Stimulated activated CD8-positive, alpha-beta memory T cell treated with anti-CD3 and anti-CD28 coated beads, Interleukin-7, amount 100 ng/mL, for 48 hours (primary cell): Measurements from ENCODE around the gene ANXA8L1.
"Not testable (repeated sequence)": the region's sequence is repeated elsewhere in the genome, so short reads cannot be mapped to it uniquely, and the experiment has no call there.

Source experiments
- DNase-seq, 2 donors: peaks; one replicate each; pipeline ENCODE4 v3.0.0-alpha.2; 2020; ENCODE audit warnings: low read depth in 1 of 2; ENCODE audit errors: extremely low read depth in 1 of 2

ANXA8L1 gene

GRCh38 chr10:46396441-46397279 is 21.1 kb downstream of the ANXA8L1 start:
- DNase-seq: not testable (repeated sequence)

GRCh38 chr10:46397767-46398166 is 22.2 kb downstream of the ANXA8L1 start:
- DNase-seq: not testable (repeated sequence)

GRCh38 chr10:46398212-46398886 is 22.8 kb downstream of the ANXA8L1 start:
- DNase-seq: not testable (repeated sequence)

- DNase-seq: not testable (repeated sequence)
These were observed 34.0 kb downstream of the ANXA8L1 start for GRCh38 chr10:46409556-46409955.

- DNase-seq: not testable (repeated sequence)
These were observed 35.5 kb downstream of the ANXA8L1 start for GRCh38 chr10:46411123-46411522.

- DNase-seq: not testable (repeated sequence)
These were observed 37.1 kb downstream of the ANXA8L1 start for GRCh38 chr10:46412665-46413064.

GRCh38 chr10:46415291-46415690 is 39.7 kb downstream of the ANXA8L1 start:
- not testable (repeated sequence) for DNase-seq

GRCh38 chr10:46418283-46418682 is 42.7 kb downstream of the ANXA8L1 start:
- not testable (repeated sequence) for DNase-seq

- DNase-seq: not testable (repeated sequence)
These were observed 44.2 kb downstream of the ANXA8L1 start for GRCh38 chr10:46419570-46420379.

GRCh38 chr10:46423550-46423949 is 48.0 kb downstream of the ANXA8L1 start:
- DNase-seq: not testable (repeated sequence)

GRCh38 chr10:46440942-46441341 is 65.4 kb downstream of the ANXA8L1 start:
- not testable (repeated sequence) for DNase-seq
